ENCODE results near the gene CFDP1.
A peak's percentile ranks its signal among the peaks of the same experiment; 100 is the strongest.

The CFDP1 gene

DNA sequence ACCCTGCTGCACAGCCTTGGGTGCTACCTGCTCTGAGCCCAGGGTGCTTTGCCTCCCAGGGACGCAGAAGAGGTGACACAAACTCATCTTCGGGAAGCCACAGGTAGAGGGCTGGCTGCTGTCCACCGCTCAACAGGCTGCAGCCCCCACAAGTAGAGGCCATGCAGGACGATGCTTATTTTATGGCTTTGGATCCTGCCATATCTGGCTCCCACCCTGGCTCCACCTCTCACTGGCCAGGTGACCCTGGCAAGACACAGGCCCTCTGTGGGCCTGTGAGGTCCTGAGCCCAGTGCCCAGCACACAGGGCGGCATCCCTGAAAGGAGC, 170.5 kb downstream of the CFDP1 start:
- Histone ChIP-seq H3K27me3 (ENCODE audit: insufficient read depth, low read depth, severe bottlenecking) (no peaks in the 10 kb centered on the region), H3K9me3 (ENCODE audit: severe bottlenecking) (no peaks in the 10 kb centered on the region), H3K4me3 (ENCODE audit: low read depth, low read length) (no peak overlapping the region), H3K27ac (0 out of 2 replicates have a peak overlapping the region, but pooled peaks have one; percentile 29), H3K36me3 (peaks cover 19% of the 10 kb centered on the region)
- no peak for DNase-seq
- TF ChIP-seq, protein P1, sequence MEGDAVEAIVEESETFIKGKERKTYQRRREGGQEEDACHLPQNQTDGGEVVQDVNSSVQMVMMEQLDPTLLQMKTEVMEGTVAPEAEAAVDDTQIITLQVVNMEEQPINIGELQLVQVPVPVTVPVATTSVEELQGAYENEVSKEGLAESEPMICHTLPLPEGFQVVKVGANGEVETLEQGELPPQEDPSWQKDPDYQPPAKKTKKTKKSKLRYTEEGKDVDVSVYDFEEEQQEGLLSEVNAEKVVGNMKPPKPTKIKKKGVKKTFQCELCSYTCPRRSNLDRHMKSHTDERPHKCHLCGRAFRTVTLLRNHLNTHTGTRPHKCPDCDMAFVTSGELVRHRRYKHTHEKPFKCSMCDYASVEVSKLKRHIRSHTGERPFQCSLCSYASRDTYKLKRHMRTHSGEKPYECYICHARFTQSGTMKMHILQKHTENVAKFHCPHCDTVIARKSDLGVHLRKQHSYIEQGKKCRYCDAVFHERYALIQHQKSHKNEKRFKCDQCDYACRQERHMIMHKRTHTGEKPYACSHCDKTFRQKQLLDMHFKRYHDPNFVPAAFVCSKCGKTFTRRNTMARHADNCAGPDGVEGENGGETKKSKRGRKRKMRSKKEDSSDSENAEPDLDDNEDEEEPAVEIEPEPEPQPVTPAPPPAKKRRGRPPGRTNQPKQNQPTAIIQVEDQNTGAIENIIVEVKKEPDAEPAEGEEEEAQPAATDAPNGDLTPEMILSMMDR (IDR thresholded peaks at IDR 0.05; ENCODE audit: low read depth, low read length): no peak

DNA sequence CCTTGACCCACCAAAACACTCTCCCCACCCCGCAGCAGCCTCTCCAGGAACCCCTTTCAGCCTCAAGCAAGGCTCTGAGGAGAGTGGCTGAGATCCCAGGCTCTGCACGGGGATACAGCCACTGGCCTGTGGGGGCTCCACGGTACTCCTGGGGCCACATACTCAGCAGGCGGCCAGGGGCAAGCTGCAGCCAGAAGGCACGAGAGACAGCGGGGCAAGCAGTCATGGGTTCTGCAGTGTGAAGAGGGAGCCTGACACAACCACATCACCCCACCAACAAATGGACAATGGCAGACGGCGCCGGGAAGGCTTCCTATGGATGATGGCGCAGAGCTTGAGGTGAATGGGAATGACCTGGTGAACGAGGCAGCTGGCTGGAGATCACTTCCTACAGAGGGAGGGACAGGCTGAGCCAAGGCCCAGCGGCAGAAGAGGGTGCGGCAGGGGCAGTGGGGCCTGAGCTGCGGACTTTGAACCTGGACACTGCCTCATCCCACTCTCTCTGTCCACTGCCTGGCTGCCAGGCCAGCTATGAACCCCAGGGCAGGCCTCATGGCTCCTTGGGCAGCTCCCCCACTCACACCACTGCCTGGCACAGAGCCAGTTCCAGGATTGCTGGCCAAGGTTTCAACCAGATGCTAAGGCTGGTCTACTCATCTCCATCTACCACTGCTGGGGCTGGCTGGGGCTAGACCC, 171.1 kb downstream of the CFDP1 start:
- no peak overlapping the region for H3K4me3 ChIP-seq (ENCODE audit: low read depth, low read length)
- DNase-seq: no peak
- H3K27ac ChIP-seq: no peak overlapping the region; the same call in 1 of the 2 replicates
- H3K27me3 ChIP-seq (ENCODE audit: insufficient read depth, low read depth, severe bottlenecking): no peaks in the 10 kb centered on the region
- H3K9me3 ChIP-seq (ENCODE audit: severe bottlenecking): no peaks in the 10 kb centered on the region
- TF ChIP-seq, protein P1 (IDR thresholded peaks at IDR 0.05; ENCODE audit: low read depth, low read length): no peak
- H3K36me3 ChIP-seq: peaks cover 19% of the 10 kb centered on the region

DNA sequence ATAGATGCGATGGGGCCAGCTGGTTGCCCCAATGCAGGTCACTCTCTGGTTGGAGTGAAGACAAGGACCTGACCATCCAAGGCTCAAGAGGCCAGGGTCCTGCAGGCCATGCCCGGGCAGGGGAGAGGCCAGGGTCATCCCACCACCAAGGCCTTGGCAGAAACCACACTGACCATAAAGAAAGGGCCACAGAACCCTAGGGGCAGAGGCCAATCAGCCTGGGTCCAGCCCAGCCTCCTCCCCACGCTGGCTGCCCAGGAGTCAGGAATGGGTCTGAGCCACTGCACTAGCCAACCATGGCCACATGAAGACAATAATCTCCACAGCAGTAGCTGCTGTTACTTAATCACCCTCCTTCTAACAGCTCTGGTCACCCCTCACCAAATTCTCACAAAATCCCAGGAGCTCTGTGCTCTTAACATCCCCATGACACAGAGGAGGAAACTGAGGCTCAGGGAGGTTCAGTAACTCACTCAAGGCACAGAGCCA, 171.7 kb downstream of the CFDP1 start:
- Histone ChIP-seq H3K36me3 (peaks cover 19% of the 10 kb centered on the region), H3K4me3 (ENCODE audit: low read depth, low read length) (no peak overlapping the region), H3K27ac (peak overlapping the region; percentile 14; the same call in 1 of the 2 replicates), H3K9me3 (ENCODE audit: severe bottlenecking) (no peaks in the 10 kb centered on the region), H3K27me3 (ENCODE audit: insufficient read depth, low read depth, severe bottlenecking) (no peaks in the 10 kb centered on the region)
- TF ChIP-seq, protein P1 (IDR thresholded peaks at IDR 0.05; ENCODE audit: low read depth, low read length): no peak
- no peak for DNase-seq

DNA sequence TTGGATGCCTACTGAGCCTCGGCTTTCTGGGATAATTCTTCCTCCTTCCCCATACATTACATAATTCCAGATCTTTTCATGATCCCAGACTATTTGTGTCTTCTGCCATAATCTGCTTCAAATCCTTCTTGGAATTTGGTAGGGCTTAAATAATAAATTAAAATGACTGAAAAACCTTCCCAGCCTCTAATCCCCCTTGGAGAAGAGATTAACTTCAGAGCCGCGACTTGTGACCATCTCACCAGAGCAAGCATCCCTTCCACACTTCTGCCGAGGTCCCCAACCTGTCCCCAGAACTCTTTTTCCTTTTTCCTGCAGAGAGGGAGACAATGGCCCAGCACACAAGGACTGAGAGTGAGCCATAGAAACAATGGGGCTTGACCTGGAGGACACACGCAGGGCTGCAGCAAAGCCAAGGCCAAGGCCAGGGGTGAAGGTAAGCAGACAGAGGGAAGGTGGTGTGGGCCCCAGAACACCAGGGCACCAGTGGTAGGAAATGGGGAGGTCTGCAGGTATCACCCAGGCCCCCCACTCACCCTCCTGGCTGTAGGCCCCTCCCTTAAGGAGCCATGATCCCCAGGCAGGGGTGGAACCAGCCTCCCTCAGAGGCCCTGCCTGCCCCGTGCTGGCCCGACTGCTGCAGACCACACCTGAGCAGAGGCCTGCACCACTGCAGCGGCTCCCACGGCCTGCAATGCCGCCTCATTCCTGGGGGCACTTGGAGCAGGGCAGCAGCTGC, 172.3 kb downstream of the CFDP1 start:
- peak overlapping the region; percentile 34 for H3K27ac ChIP-seq
- H3K9me3 ChIP-seq (ENCODE audit: severe bottlenecking): no peaks in the 10 kb centered on the region
- no peaks in the 10 kb centered on the region for H3K27me3 ChIP-seq (ENCODE audit: insufficient read depth, low read depth, severe bottlenecking)
- peaks cover 19% of the 10 kb centered on the region for H3K36me3 ChIP-seq
- TF ChIP-seq, protein P1 (IDR thresholded peaks at IDR 0.05; ENCODE audit: low read depth, low read length): no peak
- peak; percentile 62 for DNase-seq
- no peak overlapping the region for H3K4me3 ChIP-seq (ENCODE audit: low read depth, low read length)

DNA sequence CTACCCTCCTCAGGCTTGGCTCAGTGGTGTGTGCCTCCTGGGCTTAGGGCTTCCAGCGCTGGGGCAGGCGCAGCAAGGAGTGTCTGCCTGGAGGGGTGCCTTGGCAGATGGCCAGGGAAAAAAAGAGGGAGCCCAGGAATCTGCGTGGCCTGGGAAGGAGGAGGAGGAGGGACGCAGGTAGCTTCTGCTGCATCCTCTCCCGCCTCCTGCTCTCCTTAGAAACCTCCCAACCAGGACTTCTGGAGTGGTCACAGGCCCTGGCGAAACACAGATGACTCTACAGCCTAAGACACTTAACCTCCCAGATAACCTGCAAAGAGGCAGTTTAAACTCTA, 174.5 kb downstream of the CFDP1 start:
- Histone ChIP-seq H3K27me3 (ENCODE audit: insufficient read depth, low read depth, severe bottlenecking) (no peaks in the 10 kb centered on the region), H3K27ac (no peak overlapping the region; the same call in 1 of the 2 replicates), H3K9me3 (ENCODE audit: severe bottlenecking) (no peaks in the 10 kb centered on the region), H3K36me3 (peaks cover 13% of the 10 kb centered on the region), H3K4me3 (ENCODE audit: low read depth, low read length) (no peak overlapping the region)
- TF ChIP-seq, protein P1 (IDR thresholded peaks at IDR 0.05; ENCODE audit: low read depth, low read length): no peak
- DNase-seq: no peak

All from WERI-Rb-1 (cell line).